ENCODE data around the gene KLHL9. TPM values are rescaled to one million over a fixed set of nuclear protein-coding genes. Genes with fewer than 3 reads are reported as not detected.

The KLHL9 gene
- total and polyA plus RNA-seq, 2 of the 13 experiments (the other 11 are each of a cell fraction or from before 2014, with no cell fraction given), result 8.7 to 17.7 TPM

GRCh38 chr9:21336457-21336856, 1.3 kb upstream of the KLHL9 start:
- DNase-seq (ENCODE audit: low spot score) (peak; percentile 33), ATAC-seq (peak; percentile 39), FAIRE-seq (no peak)
- BruUV-seq (replicated peaks), result no TSS peak
- H3K9me3 ChIP-seq (ENCODE audit: low read length), result no peaks in the 10 kb centered on the region
- in situ Hi-C loops (cut with HindIII; ENCODE audit: extremely low pct_ligation_motif_present, low pct_unique_long_range_greater_than_20kb) (loop anchor here (10.0 kb wide), 1 partner anchor 458 kb away; no protein-coding TSS in a partner anchor), intact Hi-C loops (cut with micrococcal nuclease; ENCODE audit: unreplicated experiment) (loop anchor here (10.0 kb wide), 1 partner anchor 668 kb away; the partner anchor contains the start of gene CDKN2B)
- peaks cover 32% of the 10 kb centered on the region for H3K79me2 ChIP-seq (ENCODE audit: insufficient read depth, low read length)
- TF ChIP-seq ZKSCAN8 (CRISPR knock-in tag; IDR thresholded peaks at IDR 0.05; ENCODE audit: borderline replicate concordance), result no peak
- TF ChIP-seq CTCF (CRISPR knock-in tag; IDR thresholded peaks at IDR 0.05), result 0 out of 2 replicates have a peak, but pooled peaks have one; percentile 8
- no peak for TF ChIP-seq ZSCAN12 (CRISPR knock-in tag; IDR thresholded peaks at IDR 0.05)
- CTCF ChIA-PET (ENCODE audit: low intra/inter-chr PET ratio, low total read pairs), result no interaction called here
- no peaks in the 10 kb centered on the region for H3K36me3 ChIP-seq (replicated peaks in 1 of 2; ENCODE audit: control insufficient read depth in 1 of 2, insufficient read depth in 2 of 2, low read length in 2 of 2)
- no peak overlapping the region for H3K27ac ChIP-seq (ENCODE audit: extremely low read length, insufficient read depth, low read length)
- no peak overlapping the region for H3K9ac ChIP-seq (ENCODE audit: insufficient read depth, low read depth, low read length)
- H2AFZ ChIP-seq (ENCODE audit: low read length), result no peak overlapping the region
- H3K4me3 ChIP-seq (replicated peaks in 1 of 3; ENCODE audit: insufficient read depth in 1 of 3, low read depth in 2 of 3, low read length in 3 of 3), result no peak overlapping the region
- peaks cover 36% of the 10 kb centered on the region for H3K4me1 ChIP-seq (ENCODE audit: insufficient read depth, low read length)
- no peaks in the 10 kb centered on the region; a peak in 1 of 5 replicates for H3K27me3 ChIP-seq (ENCODE audit: control insufficient read depth in 1 of 2, insufficient read depth in 2 of 2, low read length in 2 of 2)
- POLR2A ChIA-PET, result no interaction called here
- no peaks in the 10 kb centered on the region; the same call in 1 of the 2 replicates for H4K20me1 ChIP-seq (ENCODE audit: insufficient read depth, low read length)
- no peak overlapping the region for H3K4me2 ChIP-seq (ENCODE audit: low read depth, low read length)

- BruUV-seq (replicated peaks), result no TSS peak
- Histone ChIP-seq H3K27ac (ENCODE audit: extremely low read length, insufficient read depth, low read length) (no peak overlapping the region), H3K9ac (ENCODE audit: insufficient read depth, low read depth, low read length) (no peak overlapping the region), H2AFZ (ENCODE audit: low read length) (no peak overlapping the region), H3K4me2 (ENCODE audit: low read depth, low read length) (peak overlapping the region; percentile 82), H3K9me3 (ENCODE audit: low read length) (no peaks in the 10 kb centered on the region), H3K36me3 (replicated peaks in 1 of 2; ENCODE audit: control insufficient read depth in 1 of 2, insufficient read depth in 2 of 2, low read length in 2 of 2) (no peaks in the 10 kb centered on the region), H3K79me2 (ENCODE audit: insufficient read depth, low read length) (peaks cover 35% of the 10 kb centered on the region), H3K27me3 (ENCODE audit: control insufficient read depth in 1 of 2, insufficient read depth in 2 of 2, low read length in 2 of 2) (no peaks in the 10 kb centered on the region; a peak in 1 of 5 replicates), H3K4me1 (ENCODE audit: insufficient read depth, low read length) (peaks cover 38% of the 10 kb centered on the region), H3K4me3 (replicated peaks in 1 of 3; ENCODE audit: insufficient read depth in 1 of 3, low read depth in 2 of 3, low read length in 3 of 3) (peak overlapping the region in 1 of 3 experiments; percentile 88; a peak in 2 of 6 replicates), H4K20me1 (ENCODE audit: insufficient read depth, low read length) (no peaks in the 10 kb centered on the region; the same call in 1 of the 2 replicates)
- WGBS (ENCODE audit: low lambda C conversion rate), result 100% methylated on average over 2 of the region's 2 CpGs
- POLR2A ChIA-PET, result no interaction called here
- DNase-seq (ENCODE audit: low spot score) (no peak), FAIRE-seq (no peak), ATAC-seq (no peak)
- intact Hi-C loops (cut with micrococcal nuclease; ENCODE audit: unreplicated experiment) (loop anchor here (10.0 kb wide), 1 partner anchor 672 kb away; the partner anchor contains the start of gene CDKN2B), in situ Hi-C loops (cut with HindIII; ENCODE audit: extremely low pct_ligation_motif_present, low pct_unique_long_range_greater_than_20kb) (loop anchor here (10.0 kb wide), 1 partner anchor 462 kb away; no protein-coding TSS in a partner anchor)
- CTCF ChIA-PET (ENCODE audit: low intra/inter-chr PET ratio, low total read pairs), result no interaction called here
- TF ChIP-seq GZF1 (CRISPR knock-in tag; IDR thresholded peaks at IDR 0.05), result no peak
- no peak for TF ChIP-seq ZNF670 (CRISPR knock-in tag; IDR thresholded peaks at IDR 0.05; ENCODE audit: borderline replicate concordance)
- no peak for TF ChIP-seq ZNF20 (CRISPR knock-in tag; IDR thresholded peaks at IDR 0.05)
- TF ChIP-seq RBM22 (optimal IDR thresholded peaks at IDR 0.05; ENCODE audit: low read length), result no peak
- TF ChIP-seq, protein P1, sequence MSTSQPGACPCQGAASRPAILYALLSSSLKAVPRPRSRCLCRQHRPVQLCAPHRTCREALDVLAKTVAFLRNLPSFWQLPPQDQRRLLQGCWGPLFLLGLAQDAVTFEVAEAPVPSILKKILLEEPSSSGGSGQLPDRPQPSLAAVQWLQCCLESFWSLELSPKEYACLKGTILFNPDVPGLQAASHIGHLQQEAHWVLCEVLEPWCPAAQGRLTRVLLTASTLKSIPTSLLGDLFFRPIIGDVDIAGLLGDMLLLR (CRISPR knock-in tag; IDR thresholded peaks at IDR 0.05), result no peak
- TF ChIP-seq NCOA5 (CRISPR knock-in tag; IDR thresholded peaks at IDR 0.05), result no peak
- no peak for TF ChIP-seq NFIB (CRISPR knock-in tag; IDR thresholded peaks at IDR 0.05; ENCODE audit: borderline replicate concordance)
- TF ChIP-seq, protein P2, sequence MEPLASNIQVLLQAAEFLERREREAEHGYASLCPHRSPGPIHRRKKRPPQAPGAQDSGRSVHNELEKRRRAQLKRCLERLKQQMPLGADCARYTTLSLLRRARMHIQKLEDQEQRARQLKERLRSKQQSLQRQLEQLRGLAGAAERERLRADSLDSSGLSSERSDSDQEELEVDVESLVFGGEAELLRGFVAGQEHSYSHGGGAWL (CRISPR knock-in tag; IDR thresholded peaks at IDR 0.05), result no peak
- TF ChIP-seq, protein P3, sequence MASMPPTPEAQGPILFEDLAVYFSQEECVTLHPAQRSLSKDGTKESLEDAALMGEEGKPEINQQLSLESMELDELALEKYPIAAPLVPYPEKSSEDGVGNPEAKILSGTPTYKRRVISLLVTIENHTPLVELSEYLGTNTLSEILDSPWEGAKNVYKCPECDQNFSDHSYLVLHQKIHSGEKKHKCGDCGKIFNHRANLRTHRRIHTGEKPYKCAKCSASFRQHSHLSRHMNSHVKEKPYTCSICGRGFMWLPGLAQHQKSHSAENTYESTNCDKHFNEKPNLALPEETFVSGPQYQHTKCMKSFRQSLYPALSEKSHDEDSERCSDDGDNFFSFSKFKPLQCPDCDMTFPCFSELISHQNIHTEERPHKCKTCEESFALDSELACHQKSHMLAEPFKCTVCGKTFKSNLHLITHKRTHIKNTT (CRISPR knock-in tag; IDR thresholded peaks at IDR 0.05), result no peak
- TF ChIP-seq ATF5 (CRISPR knock-in tag; IDR thresholded peaks at IDR 0.05; ENCODE audit: low read depth), result no peak
- TF ChIP-seq FOXC1 (CRISPR knock-in tag; IDR thresholded peaks at IDR 0.05; ENCODE audit: borderline replicate concordance), result no peak
Observed at GRCh38 chr9:21333226-21333625, 2.0 kb downstream of the KLHL9 start.

All from HepG2 (cell line).